K562 (cell line): ENCODE measurements around the gene FAM32A. TPM values are rescaled to one million over a fixed set of nuclear protein-coding genes. Genes with fewer than 3 reads are reported as not detected.

ENCODE experiments used
- ATAC-seq: fragments of 200-7000 bp; cut with Tn5 transposase; 3 replicates; pipeline ENCODE4 v1.9.1; 2020; ENCODE audit warnings: moderate library complexity
- BruUV-seq: library from RNA; stranded (reverse); fragments of 400-500 nt; replicated peaks from 2 replicates; lab custom pipeline; 2021; lab: Mats Ljungman, UMichigan
- CTCF ChIA-PET: fragments of 300-600 bp; formaldehyde crosslinking; extraction: SDS; loops from one replicate; lab custom pipeline; 2021; ENCODE audit warnings: low intra/inter-chr PET ratio; lab: Yijun Ruan, JAX
- POLR2A ChIA-PET: fragments of 300-600, 350-650 bp; sonication (Branson Sonifier 250); formaldehyde crosslinking; extraction: SDS; loops from one replicate; lab custom pipeline; 2021; ENCODE audit warnings: antibody characterized with exemption, inconsistent platforms; lab: Yijun Ruan, JAX
- DNase-seq, 4 experiments: peaks; one replicate each; pipeline versions ENCODE4 v3.0.0 to v3.0.0-alpha.2; 2011 to 2018; ENCODE audit warnings: low spot score in 3 of 4, mixed read lengths in 3 of 4; ENCODE audit errors: extremely low read depth in 1 of 4
- FAIRE-seq: peaks from 2 replicates; lab custom pipeline; 2011; peaks lifted over from hg19 to GRCh38; lab: Jason Lieb, UNC
- H2AFZ ChIP-seq: 2 replicates; pipeline ENCODE4 v1.6.0; 2011; ENCODE audit warnings: low read depth, low read length, control low read depth, inconsistent platforms
- H3K27ac ChIP-seq: fragments of 200-600 bp; 3 replicates; pipeline ENCODE4 v1.8.0; 2011; ENCODE audit warnings: low read depth, mild to moderate bottlenecking, control low read depth, inconsistent platforms, low read length, moderate library complexity, mixed read lengths; ENCODE audit errors: extremely low read depth
- H3K27me3 ChIP-seq, 2 experiments: fragments of 300-600 bp in 1 of 2; 2 replicates in 1 of 2; 3 replicates in 1 of 2; pipeline versions ENCODE4 v1.6.0 to v1.8.0; 2011; ENCODE audit warnings: inconsistent platforms in 2 of 2, low read length in 2 of 2, mild to moderate bottlenecking in 1 of 2, mixed read lengths in 1 of 2, moderate library complexity in 1 of 2; ENCODE audit not compliant: control insufficient read depth in 2 of 2, insufficient read depth in 2 of 2
- H3K36me3 ChIP-seq: fragments of 300-600 bp; 3 replicates; pipeline ENCODE4 v1.8.0; 2011; ENCODE audit warnings: mild to moderate bottlenecking, low read length, inconsistent platforms; ENCODE audit not compliant: control insufficient read depth, insufficient read depth
- H3K4me1 ChIP-seq, 2 experiments: fragments of 200-600 bp in 1 of 2; replicated peaks in 1 of 2; 2 replicates in 1 of 2; 3 replicates in 1 of 2; pipeline versions ENCODE4 v1.5.1 to v1.8.0; 2011; ENCODE audit warnings: inconsistent platforms in 2 of 2, low read length in 2 of 2, mild to moderate bottlenecking in 1 of 2, mixed read lengths in 1 of 2, moderate library complexity in 1 of 2; ENCODE audit not compliant: control insufficient read depth in 2 of 2, insufficient read depth in 2 of 2
- H3K4me2 ChIP-seq: 2 replicates; pipeline ENCODE4 v1.6.1; 2011; ENCODE audit warnings: low read length, control low read depth, inconsistent platforms, mixed read lengths; ENCODE audit not compliant: insufficient read depth
- H3K4me3 ChIP-seq: fragments of 200-600 bp; sonication (generic), shearing (Covaris generic); 2 replicates; pipeline ENCODE4 v1.5.1; 2016; ENCODE audit warnings: control low read depth, inconsistent platforms
- H3K79me2 ChIP-seq: fragments of 200-600 bp; 3 replicates; pipeline ENCODE4 v1.8.0; 2011; ENCODE audit warnings: low read length, inconsistent platforms; ENCODE audit not compliant: control insufficient read depth, insufficient read depth
- H3K9ac ChIP-seq, 2 experiments: 2 replicates each; pipeline versions ENCODE4 v1.6.0 to v1.6.1; 2011; ENCODE audit warnings: low read depth in 2 of 2, low read length in 2 of 2, control low read depth in 1 of 2, inconsistent platforms in 1 of 2, mild to moderate bottlenecking in 1 of 2, mixed read lengths in 1 of 2; ENCODE audit not compliant: insufficient read depth in 1 of 2
- H3K9me1 ChIP-seq: one replicate; pipeline ENCODE4 v1.6.0; 2011; ENCODE audit warnings: inconsistent platforms, mild to moderate bottlenecking, low read length, moderate library complexity; ENCODE audit not compliant: control insufficient read depth, insufficient read depth
- H3K9me3 ChIP-seq: replicated peaks from 2 replicates; pipeline ENCODE4 v1.5.1; 2011; ENCODE audit warnings: low read depth, low read length, inconsistent platforms; ENCODE audit not compliant: control insufficient read depth, insufficient read depth
- H4K20me1 ChIP-seq: replicated peaks from 2 replicates; pipeline ENCODE4 v1.6.1; 2011; ENCODE audit warnings: low read length, inconsistent platforms, mixed read lengths; ENCODE audit not compliant: control insufficient read depth, insufficient read depth
- CBFA2T3 ChIP-seq: fragments of 450-650 bp; IDR thresholded peaks from 2 replicates; pipeline ENCODE4 v1.6.1; 2017
- KDM4B ChIP-seq, 2 experiments: fragments of 450-650 bp in 1 of 2; sonication (generic) in 1 of 2; IDR thresholded peaks; 2 replicates each; pipeline ENCODE4 v1.6.1; 2016 to 2017; ENCODE audit warnings: borderline replicate concordance in 2 of 2, antibody characterized with exemption in 1 of 2, low read depth in 1 of 2, mild to moderate bottlenecking in 1 of 2
- POLR2G ChIP-seq: fragments of 200-400 bp; formaldehyde crosslinking; IDR thresholded peaks from 2 replicates; pipeline ENCODE4 v1.6.1; 2017; ENCODE audit warnings: low read depth, mild to moderate bottlenecking, antibody characterized with exemption, low read length, moderate library complexity
- WGBS: fragments of 100-300 bp; shearing (Covaris generic); methylation state at CpG from one replicate; pipeline ENCODE4 v1.1.6; 2016; ENCODE audit warnings: low coverage, mixed read lengths; ENCODE audit not compliant: insufficient coverage; ENCODE audit errors: missing lambda C conversion rate; 5-methylcytosine and 5-hydroxymethylcytosine counted together
- in situ Hi-C: fragments of 300-500 bp; cut with MboI; formaldehyde crosslinking; loops from 4 replicates; pipeline ENCODE4 v1.15.0; 2018; ENCODE audit warnings: inconsistent platforms, mixed read lengths
- intact Hi-C: fragments of 100-400 bp; cut with micrococcal nuclease; formaldehyde crosslinking; loops from 2 replicates; pipeline ENCODE4 v1.14.2; 2022
- polyA plus RNA-seq, 8 experiments: library from polyadenylated mRNA; depleted of rRNA in 4 of 8; stranded (reverse) in 5 of 8; unstranded in 3 of 8; fragments of >200 nt; fragmentation: Nextera tagmentation in 2 of 8; fragmentation: Illumina TruSeq in 1 of 8; extraction: Ambion mirVana in 2 of 8; extraction: Trizol in 1 of 8; gene quantifications; 2 replicates each; pipeline versions ENCODE4 v1.2.1 to v1.2.3, GENCODE V29; 2011 to 2014; ENCODE audit warnings: inconsistent platforms in 1 of 8, missing spikeins in 1 of 8
- total RNA-seq, 7 experiments: library from RNA; depleted of rRNA in 6 of 7; stranded (reverse); fragments of >200 nt in 6 of 7; fragmentation: Illumina TruSeq in 2 of 7; extraction: Trizol in 2 of 7; gene quantifications; 2 replicates each; pipeline versions ENCODE4 v1.2.1 to v1.2.3, GENCODE V29; 2011 to 2021; ENCODE audit warnings: low replicate concordance in 1 of 7
- TF ChIP-seq, protein P1 (sequence below), 2 experiments: fragments of 450-650 bp in 1 of 2; sonication (generic) in 1 of 2; formaldehyde crosslinking; conservative IDR thresholded peaks; 2 replicates each; pipeline versions ENCODE4 v1.4.0 to v1.8.1; 2020 to 2022; ENCODE audit warnings: mild to moderate bottlenecking in 1 of 2, missing genetic modification reagents in 1 of 2
- TF ChIP-seq, protein P2 (sequence below): fragments of 450-650 bp; IDR thresholded peaks from 2 replicates; pipeline ENCODE4 v1.6.1; 2018; ENCODE audit warnings: mild to moderate bottlenecking, low read depth; ENCODE audit not compliant: partially characterized antibody
- TF ChIP-seq, protein P3 (sequence below): sonication (generic); formaldehyde crosslinking; IDR thresholded peaks from 2 replicates; pipeline ENCODE4 v1.8.1; 2023; ENCODE audit warnings: mild to moderate bottlenecking, missing genetic modification reagents

Gene FAM32A
- total and polyA plus RNA-seq, 9 of the 15 experiments (the other 6 are each of a cell fraction or from before 2014, with no cell fraction given), result 30.7 to 96.7 (median 73.7) TPM

GRCh38 chr19:16208847-16209665 lies 23.8 kb downstream of the FAM32A start:
- H3K9me3 ChIP-seq, result no peaks in the 10 kb centered on the region
- H3K4me2 ChIP-seq, result no peak overlapping the region; the same call in 1 of the 2 replicates
- 67% methylated on average over 29 of the region's 29 CpGs for WGBS
- H3K27ac ChIP-seq, result no peak overlapping the region
- no peaks in the 10 kb centered on the region for H4K20me1 ChIP-seq
- no peak for ATAC-seq
- CTCF ChIA-PET, result no interaction called here
- no peaks in the 10 kb centered on the region for H3K27me3 ChIP-seq
- intact Hi-C loops (no loop called here), in situ Hi-C loops (no loop called here)
- no peaks in the 10 kb centered on the region for H3K79me2 ChIP-seq
- H3K9me1 ChIP-seq, result no peaks in the 10 kb centered on the region
- peaks cover 25% of the 10 kb centered on the region; the same call in 2 of the 3 replicates for H3K36me3 ChIP-seq
- POLR2A ChIA-PET, result interaction anchor here (1.4 kb wide), 1 partner anchor 8 kb away, joined by 3 read pairs; no protein-coding TSS in a partner anchor
- TF ChIP-seq KDM4B (IDR thresholded peaks at IDR 0.05; ENCODE audit: borderline replicate concordance in 2 of 2, low read depth in 1 of 2) (no peak), CBFA2T3 (0 out of 2 replicates have a peak, but pooled peaks have one; percentile 9), POLR2G (peak; percentile 27; the same call in 1 of the 2 replicates)
- TF ChIP-seq, protein P1, sequence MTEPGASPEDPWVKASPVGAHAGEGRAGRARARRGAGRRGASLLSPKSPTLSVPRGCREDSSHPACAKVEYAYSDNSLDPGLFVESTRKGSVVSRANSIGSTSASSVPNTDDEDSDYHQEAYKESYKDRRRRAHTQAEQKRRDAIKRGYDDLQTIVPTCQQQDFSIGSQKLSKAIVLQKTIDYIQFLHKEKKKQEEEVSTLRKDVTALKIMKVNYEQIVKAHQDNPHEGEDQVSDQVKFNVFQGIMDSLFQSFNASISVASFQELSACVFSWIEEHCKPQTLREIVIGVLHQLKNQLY (CRISPR knock-in tag; conservative IDR thresholded peaks at IDR 0.05), result no peak
- TF ChIP-seq, protein P2, sequence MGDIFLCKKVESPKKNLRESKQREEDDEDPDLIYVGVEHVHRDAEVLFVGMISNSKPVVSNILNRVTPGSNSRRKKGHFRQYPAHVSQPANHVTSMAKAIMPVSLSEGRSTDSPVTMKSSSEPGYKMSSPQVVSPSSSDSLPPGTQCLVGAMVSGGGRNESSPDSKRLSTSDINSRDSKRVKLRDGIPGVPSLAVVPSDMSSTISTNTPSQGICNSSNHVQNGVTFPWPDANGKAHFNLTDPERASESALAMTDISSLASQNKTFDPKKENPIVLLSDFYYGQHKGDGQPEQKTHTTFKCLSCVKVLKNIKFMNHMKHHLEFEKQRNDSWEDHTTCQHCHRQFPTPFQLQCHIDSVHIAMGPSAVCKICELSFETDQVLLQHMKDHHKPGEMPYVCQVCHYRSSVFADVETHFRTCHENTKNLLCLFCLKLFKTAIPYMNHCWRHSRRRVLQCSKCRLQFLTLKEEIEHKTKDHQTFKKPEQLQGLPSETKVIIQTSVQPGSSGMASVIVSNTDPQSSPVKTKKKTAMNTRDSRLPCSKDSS, result no peak
- TF ChIP-seq, protein P3, sequence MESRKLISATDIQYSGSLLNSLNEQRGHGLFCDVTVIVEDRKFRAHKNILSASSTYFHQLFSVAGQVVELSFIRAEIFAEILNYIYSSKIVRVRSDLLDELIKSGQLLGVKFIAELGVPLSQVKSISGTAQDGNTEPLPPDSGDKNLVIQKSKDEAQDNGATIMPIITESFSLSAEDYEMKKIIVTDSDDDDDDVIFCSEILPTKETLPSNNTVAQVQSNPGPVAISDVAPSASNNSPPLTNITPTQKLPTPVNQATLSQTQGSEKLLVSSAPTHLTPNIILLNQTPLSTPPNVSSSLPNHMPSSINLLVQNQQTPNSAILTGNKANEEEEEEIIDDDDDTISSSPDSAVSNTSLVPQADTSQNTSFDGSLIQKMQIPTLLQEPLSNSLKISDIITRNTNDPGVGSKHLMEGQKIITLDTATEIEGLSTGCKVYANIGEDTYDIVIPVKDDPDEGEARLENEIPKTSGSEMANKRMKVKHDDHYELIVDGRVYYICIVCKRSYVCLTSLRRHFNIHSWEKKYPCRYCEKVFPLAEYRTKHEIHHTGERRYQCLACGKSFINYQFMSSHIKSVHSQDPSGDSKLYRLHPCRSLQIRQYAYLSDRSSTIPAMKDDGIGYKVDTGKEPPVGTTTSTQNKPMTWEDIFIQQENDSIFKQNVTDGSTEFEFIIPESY (CRISPR knock-in tag), result peak; percentile 83
- DNase-seq, result no peak
- H3K4me1 ChIP-seq, result peaks cover 0 to 16% of the 10 kb centered on the region in 2 experiments; a peak in 3 of 5 replicates
- no peak overlapping the region for H3K4me3 ChIP-seq
- no peak overlapping the region for H2AFZ ChIP-seq
- no peak for FAIRE-seq
- H3K9ac ChIP-seq, result peak overlapping the region in 1 of 2 experiments; percentile 71; a peak in 1 of 4 replicates
- BruUV-seq, result no TSS peak
